HG02981 (cell line): ENCODE results near the gene MPZ.
A peak's percentile ranks its signal among the peaks of the same experiment; 100 is the strongest.

Source experiments
- ATAC-seq: cut with Tn5 transposase; IDR thresholded peaks from one replicate; pipeline ENCODE4 v1.9.1; 2021; ENCODE audit warnings: mild to moderate bottlenecking, moderate library complexity; ENCODE audit not compliant: unreplicated experiment

Gene MPZ

DNA sequence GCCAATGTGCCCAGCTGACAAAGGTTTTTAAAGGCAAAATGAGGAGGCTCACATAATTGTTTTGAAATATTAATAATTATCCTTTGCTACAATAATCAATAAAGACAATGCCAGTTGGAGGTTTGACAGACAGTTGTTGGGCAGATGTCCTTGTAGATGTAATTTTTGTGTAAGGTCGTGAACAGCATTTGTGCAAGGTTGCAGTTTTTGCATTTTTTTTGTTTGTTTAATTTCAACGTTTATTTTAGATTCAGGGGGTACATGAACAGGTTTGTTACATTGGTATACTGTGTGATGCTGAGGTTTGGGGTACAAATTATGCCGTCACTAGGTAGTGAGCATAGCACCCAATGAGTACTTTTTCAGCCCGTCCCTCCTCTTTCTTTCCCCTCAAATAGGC lies 9.3 kb downstream of the MPZ start:
- no peak for ATAC-seq

GRCh38 chr1:161299347-161299746 lies 10.4 kb downstream of the MPZ start:
- no peak for ATAC-seq

DNA sequence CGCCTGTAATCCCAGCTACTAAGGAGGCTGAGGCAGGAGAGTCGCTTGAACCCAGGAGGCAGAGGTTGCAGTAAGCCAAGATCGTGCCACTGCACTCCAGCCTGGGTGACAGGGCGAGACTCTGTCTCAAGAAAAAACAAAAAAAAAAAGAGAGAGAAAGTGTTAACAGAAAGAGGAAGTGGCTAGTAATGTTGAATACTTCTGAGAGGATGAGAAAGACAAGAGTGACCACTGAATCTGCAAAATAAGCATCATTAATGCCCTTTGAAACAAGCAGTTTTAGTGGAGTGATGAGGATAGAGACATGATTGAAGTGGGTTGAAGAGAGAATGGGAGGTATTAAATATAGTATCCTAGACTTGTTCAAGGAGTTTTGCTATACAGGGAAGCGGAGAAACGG lies 11.7 kb downstream of the MPZ start:
- no peak for ATAC-seq

DNA sequence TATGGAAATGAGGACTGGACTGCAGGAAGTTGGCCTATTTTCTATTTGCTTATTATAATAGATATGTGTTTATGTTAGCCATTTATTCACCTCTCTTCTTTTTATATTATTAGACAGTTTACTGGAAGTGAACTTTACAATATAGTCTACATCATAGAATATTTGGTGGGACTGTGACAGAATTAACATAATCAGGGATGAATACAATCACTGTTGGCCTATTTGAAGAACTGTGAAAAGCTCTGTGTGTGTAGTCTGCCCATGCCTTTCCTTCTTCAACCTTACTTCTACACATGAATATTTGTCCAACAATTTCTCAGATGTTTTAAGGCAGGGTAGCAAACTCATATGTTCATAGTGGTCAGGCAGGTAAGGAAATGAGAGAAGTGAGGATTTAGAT lies 12.4 kb downstream of the MPZ start:
- ATAC-seq: no peak

DNA sequence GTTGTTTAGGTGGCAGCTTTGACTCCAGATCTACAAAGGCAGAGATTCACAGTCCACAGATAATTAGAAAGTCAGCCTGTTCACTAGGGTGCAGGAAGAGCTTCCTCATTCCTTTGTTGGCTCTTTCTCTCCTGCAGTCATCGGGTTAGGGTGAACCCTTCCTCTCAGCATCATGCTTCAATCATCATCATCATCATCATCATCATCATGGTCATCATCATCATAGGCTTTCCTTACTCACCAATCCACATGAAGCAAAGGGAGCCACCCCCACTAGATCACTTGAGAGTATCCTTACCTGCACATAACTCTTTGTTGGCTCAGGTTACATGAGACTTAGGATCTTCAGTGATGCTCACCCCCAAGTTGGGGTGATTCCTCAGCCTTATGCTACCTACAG lies 19.0 kb downstream of the MPZ start:
- no peak for ATAC-seq

GRCh38 chr1:161287482-161288054 lies 22.2 kb downstream of the MPZ start:
- no peak for ATAC-seq

GRCh38 chr1:161285521-161285920 lies 24.2 kb downstream of the MPZ start:
- no peak for ATAC-seq

- ATAC-seq: no peak
Measured at GRCh38 chr1:161285113-161285512, 24.7 kb downstream of the MPZ start.

GRCh38 chr1:161282991-161283390 lies 26.8 kb downstream of the MPZ start:
- no peak for ATAC-seq

- no peak for ATAC-seq
Measured at GRCh38 chr1:161274874-161275273, 34.9 kb downstream of the MPZ start.

DNA sequence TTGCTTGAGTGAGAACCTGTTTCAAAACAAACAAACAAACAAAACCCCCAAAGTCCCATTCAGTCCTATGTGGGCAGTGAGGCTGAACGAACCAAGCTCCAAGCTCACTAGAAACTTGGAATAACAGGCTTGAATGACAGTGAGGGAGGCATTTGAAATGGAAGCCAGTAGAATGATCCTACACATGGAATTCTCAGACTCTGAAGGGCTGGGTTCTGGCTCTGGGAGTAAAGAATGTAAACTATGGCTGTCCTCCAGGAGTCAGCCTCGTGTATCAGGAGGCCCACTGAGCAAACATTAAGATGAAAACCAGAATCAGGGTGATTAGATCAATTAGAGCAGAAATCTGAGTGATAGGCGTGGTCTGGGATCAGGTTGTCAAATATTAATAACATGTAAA lies 36.4 kb downstream of the MPZ start:
- no peak for ATAC-seq

DNA sequence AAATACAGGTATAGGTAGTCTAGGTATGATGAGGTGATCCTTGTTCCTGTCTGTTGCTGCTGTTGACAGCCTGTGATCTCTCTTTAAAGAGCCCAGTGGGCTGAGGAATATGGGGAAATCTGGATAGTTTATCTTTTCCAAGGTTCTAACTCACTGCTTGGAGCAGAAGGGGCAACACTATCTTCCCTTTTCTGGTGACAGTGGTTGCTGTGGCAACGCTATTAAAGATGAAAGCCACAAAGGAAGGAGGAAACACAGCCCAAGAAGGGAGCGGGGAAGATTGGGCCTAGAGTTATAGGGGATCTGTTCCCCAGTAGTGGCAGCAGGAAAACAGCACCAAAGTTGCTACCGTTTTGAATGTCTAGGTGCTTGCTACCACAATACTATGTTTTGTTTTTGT lies 42.4 kb downstream of the MPZ start:
- ATAC-seq: no peak

GRCh38 chr1:161266836-161267235 lies 42.9 kb downstream of the MPZ start:
- ATAC-seq: no peak

GRCh38 chr1:161266202-161266601 lies 43.6 kb downstream of the MPZ start:
- ATAC-seq: no peak

GRCh38 chr1:161265305-161265704 lies 44.5 kb downstream of the MPZ start:
- ATAC-seq: no peak

DNA sequence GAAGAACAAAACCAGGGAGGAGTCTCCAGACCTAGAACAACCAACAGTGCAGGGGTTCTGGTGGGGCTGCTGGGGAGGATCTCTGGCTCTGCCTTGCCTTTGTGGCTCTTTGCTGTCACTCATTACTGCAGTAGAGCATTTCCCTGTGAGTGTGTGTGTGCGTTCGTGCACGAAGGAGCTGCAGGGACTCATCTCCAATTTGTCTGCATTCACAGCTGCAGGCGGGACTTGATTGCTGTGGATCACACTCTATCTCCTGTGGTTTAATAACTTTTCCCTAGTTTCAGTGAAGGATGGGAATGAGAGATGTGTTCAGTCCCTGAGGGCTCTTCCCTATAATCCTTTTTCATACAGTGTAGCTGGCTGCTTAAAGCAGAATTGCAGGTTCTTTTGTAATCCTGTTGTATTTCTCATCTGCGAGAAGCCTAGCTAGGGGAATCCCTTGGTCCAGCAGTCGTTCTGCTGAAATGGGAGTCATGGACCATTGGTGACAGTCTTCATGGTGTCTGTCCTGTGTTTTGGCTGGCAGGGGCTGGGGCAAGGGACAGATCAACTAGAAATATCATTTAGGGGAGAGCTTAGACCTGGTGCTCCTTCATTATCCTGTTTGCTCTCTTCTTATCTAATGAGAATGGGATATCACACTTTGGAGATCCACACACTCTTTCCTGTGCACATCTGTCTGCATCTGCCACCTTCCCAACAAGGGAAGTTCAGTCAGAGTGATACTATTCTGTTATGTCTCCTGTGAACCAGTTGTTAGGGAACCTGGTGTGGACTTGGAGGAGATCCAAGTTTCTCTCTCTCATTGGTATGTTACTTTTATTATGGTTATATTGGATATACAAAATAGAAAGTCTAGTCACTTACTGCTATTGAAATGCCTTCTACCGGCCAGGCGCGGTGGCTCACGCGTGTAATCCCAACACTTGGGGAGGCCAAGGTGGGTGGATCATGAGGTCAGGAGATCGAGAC lies 48.2 kb downstream of the MPZ start:
- peak; percentile 54 for ATAC-seq

DNA sequence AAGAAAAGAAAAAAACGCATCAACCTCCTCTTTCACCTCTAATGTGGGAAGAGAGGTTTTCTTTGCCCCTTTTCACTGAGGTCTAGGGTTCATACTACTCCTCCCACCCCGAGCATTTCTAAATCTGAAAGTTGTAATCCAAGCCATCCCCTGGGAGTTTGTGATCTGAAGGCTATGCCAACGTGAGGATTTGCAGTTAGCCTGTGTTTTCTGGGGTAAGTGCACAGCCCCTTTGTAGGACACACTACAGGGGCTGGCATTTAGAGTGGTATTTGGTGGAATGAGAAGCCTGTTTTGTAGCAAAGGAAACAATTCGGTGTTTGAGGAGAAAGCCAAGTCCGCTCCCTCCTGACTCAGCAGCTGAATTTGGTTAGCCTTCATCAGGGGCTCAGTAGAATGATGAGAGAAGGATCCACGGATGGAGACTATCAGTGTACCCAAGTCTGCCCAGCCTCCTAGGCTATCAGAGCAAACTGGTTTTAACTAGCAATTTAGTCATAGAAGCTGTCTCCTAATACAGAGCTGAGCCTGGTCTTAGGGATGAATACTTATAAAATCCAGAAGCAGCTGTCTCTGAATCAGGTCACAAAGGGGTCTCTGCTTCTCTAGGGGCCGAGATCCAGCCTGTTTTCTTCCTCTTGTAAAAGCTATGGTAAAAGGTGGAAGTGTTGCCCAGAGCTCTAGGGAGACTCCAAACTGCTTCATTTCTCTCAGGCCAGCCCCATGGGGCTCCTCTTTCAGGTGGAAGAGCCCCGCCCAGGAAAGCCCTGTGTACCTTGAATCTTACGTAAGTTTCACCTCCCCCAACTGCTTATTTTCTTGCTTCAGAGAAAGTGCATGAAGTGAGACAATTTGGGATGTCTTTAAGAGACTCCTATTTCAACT lies 49.1 kb downstream of the MPZ start:
- ATAC-seq: peak; percentile 17

- no peak for ATAC-seq
Measured at GRCh38 chr1:161259765-161260164, 50.0 kb downstream of the MPZ start.

GRCh38 chr1:161259345-161259702 lies 50.4 kb downstream of the MPZ start:
- no peak for ATAC-seq

GRCh38 chr1:161258439-161259344 lies 51.1 kb downstream of the MPZ start, which contains the start of gene PCP4L1:
Gene PCP4L1, plus strand, starts transcription at chr1:161258745. Its CDS starts 230 bp downstream, at chr1:161258975.
- ATAC-seq: no peak
